ENCODE data around the gene PRMT6. TPM values are rescaled to one million over a fixed set of nuclear protein-coding genes. Genes with fewer than 3 reads are reported as not detected.

Gene PRMT6
- polyA plus RNA-seq, 3 donors: 1.8 to 16.2 (median 14.7) TPM

GRCh38 chr1:107076841-107077240, 20.4 kb downstream of the PRMT6 start:
- H3K4me1 ChIP-seq (ENCODE audit: control insufficient read depth in 1 of 2, insufficient read depth in 2 of 2, low read length in 2 of 2): no peaks in the 10 kb centered on the region
- intact Hi-C loops (cut with micrococcal nuclease): no loop called here
- no peaks in the 10 kb centered on the region for H3K9me3 ChIP-seq (replicated peaks in 1 of 2; ENCODE audit: control insufficient read depth in 1 of 2, insufficient read depth in 1 of 2, low read length in 2 of 2)
- no peaks in the 10 kb centered on the region for H3K79me2 ChIP-seq (ENCODE audit: insufficient read depth, low read length)
- no peaks in the 10 kb centered on the region for H4K20me1 ChIP-seq (ENCODE audit: insufficient read depth, low read length)
- H3K36me3 ChIP-seq (replicated peaks in 1 of 2; ENCODE audit: control insufficient read depth in 1 of 2, insufficient read depth in 2 of 2, low read length in 2 of 2): no peaks in the 10 kb centered on the region
- Mint-ChIP-seq H3K27me3 (ENCODE audit: low read depth in 3 of 3) (peaks cover 0 to 4% (median 0%) of the 10 kb centered on the region in 3 donors), H3K27ac (no peak overlapping the region), H3K36me3 (no peaks in the 10 kb centered on the region), H3K9me3 (peaks cover 0 to 2% (median 0%) of the 10 kb centered on the region in 7 donors), H3K4me1 (no peaks in the 10 kb centered on the region), H3K4me3 (no peak overlapping the region)
- H2AFZ ChIP-seq (ENCODE audit: insufficient read depth, low read depth, low read length, poor library complexity, severe bottlenecking): no peak overlapping the region
- no peak for DNase-seq
- H3K9ac ChIP-seq (ENCODE audit: insufficient read depth, low read length, poor library complexity, severe bottlenecking): no peak overlapping the region
- H3K4me3 ChIP-seq (replicated peaks in 1 of 3; ENCODE audit: low read depth in 2 of 3, low read length in 3 of 3): no peak overlapping the region
- H3K27me3 ChIP-seq (ENCODE audit: control insufficient read depth in 2 of 2, insufficient read depth in 2 of 2, low read length in 2 of 2): no peaks in the 10 kb centered on the region
- no peak overlapping the region for H3K27ac ChIP-seq (ENCODE audit: low read depth in 1 of 2, low read length in 2 of 2)
- TF ChIP-seq, protein P1, sequence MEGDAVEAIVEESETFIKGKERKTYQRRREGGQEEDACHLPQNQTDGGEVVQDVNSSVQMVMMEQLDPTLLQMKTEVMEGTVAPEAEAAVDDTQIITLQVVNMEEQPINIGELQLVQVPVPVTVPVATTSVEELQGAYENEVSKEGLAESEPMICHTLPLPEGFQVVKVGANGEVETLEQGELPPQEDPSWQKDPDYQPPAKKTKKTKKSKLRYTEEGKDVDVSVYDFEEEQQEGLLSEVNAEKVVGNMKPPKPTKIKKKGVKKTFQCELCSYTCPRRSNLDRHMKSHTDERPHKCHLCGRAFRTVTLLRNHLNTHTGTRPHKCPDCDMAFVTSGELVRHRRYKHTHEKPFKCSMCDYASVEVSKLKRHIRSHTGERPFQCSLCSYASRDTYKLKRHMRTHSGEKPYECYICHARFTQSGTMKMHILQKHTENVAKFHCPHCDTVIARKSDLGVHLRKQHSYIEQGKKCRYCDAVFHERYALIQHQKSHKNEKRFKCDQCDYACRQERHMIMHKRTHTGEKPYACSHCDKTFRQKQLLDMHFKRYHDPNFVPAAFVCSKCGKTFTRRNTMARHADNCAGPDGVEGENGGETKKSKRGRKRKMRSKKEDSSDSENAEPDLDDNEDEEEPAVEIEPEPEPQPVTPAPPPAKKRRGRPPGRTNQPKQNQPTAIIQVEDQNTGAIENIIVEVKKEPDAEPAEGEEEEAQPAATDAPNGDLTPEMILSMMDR (IDR thresholded peaks at IDR 0.05): no peak
- WGBS (ENCODE audit: insufficient coverage): 57% methylated on average over 1 of the region's 5 CpGs
- H3K4me2 ChIP-seq (replicated peaks; ENCODE audit: extremely low read depth, low read length, poor library complexity, severe bottlenecking): no peak overlapping the region

DNA sequence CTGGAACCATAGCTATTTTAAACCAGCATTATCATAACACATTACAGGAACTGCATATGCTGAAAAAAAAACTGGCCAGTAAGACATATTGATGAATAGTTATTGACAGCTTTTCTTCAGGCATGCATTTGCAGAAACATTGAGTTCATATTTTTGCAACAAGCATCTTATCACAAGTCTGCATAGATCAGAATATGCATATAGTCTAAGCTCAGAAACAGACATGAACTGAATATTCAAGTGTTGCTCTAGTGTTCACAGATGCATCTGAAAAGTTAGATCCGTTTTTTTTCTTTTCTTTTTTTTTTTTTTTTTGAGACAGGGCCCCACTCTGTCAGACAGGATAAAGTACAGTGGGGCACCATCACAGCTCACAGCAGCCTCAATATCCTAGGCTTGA, 22.8 kb downstream of the PRMT6 start:
- Histone ChIP-seq H3K4me2 (replicated peaks; ENCODE audit: extremely low read depth, low read length, poor library complexity, severe bottlenecking) (no peak overlapping the region), H3K27ac (ENCODE audit: low read depth in 1 of 2, low read length in 2 of 2) (no peak overlapping the region), H3K9me3 (replicated peaks in 1 of 2; ENCODE audit: control insufficient read depth in 1 of 2, insufficient read depth in 1 of 2, low read length in 2 of 2) (no peaks in the 10 kb centered on the region), H3K4me3 (replicated peaks in 1 of 3; ENCODE audit: low read depth in 2 of 3, low read length in 3 of 3) (no peak overlapping the region), H3K36me3 (replicated peaks in 1 of 2; ENCODE audit: control insufficient read depth in 1 of 2, insufficient read depth in 2 of 2, low read length in 2 of 2) (no peaks in the 10 kb centered on the region), H4K20me1 (ENCODE audit: insufficient read depth, low read length) (no peaks in the 10 kb centered on the region), H3K79me2 (ENCODE audit: insufficient read depth, low read length) (no peaks in the 10 kb centered on the region), H3K4me1 (ENCODE audit: control insufficient read depth in 1 of 2, insufficient read depth in 2 of 2, low read length in 2 of 2) (no peaks in the 10 kb centered on the region), H3K9ac (ENCODE audit: insufficient read depth, low read length, poor library complexity, severe bottlenecking) (no peak overlapping the region), H2AFZ (ENCODE audit: insufficient read depth, low read depth, low read length, poor library complexity, severe bottlenecking) (no peak overlapping the region), H3K27me3 (ENCODE audit: control insufficient read depth in 2 of 2, insufficient read depth in 2 of 2, low read length in 2 of 2) (no peaks in the 10 kb centered on the region)
- Mint-ChIP-seq H3K4me1 (no peaks in the 10 kb centered on the region), H3K9me3 (peaks cover 0 to 2% (median 0%) of the 10 kb centered on the region in 7 donors), H3K27ac (no peak overlapping the region), H3K4me3 (no peak overlapping the region), H3K27me3 (ENCODE audit: low read depth in 3 of 3) (peaks cover 0 to 2% (median 0%) of the 10 kb centered on the region in 3 donors), H3K36me3 (no peaks in the 10 kb centered on the region)
- TF ChIP-seq, protein P1 (IDR thresholded peaks at IDR 0.05): no peak
- intact Hi-C loops (cut with micrococcal nuclease): no loop called here
- WGBS (ENCODE audit: insufficient coverage): no CpG with 5 or more reads among the region's 1 CpG
- no peak for DNase-seq

Data from CD14-positive monocyte (primary cell).